T-cell (primary cell): ENCODE results near the gene OPA1. TPM values are rescaled to one million over a fixed set of nuclear protein-coding genes. Genes with fewer than 3 reads are reported as not detected.

Source experiments
- ATAC-seq, 4 experiments: fragments of 200-7000 bp in 3 of 4; fragments of 150-1000 bp in 1 of 4; cut with Tn5 transposase; replicated peaks in 1 of 4; 1 replicate in 3 of 4; 2 replicates in 1 of 4; pipeline ENCODE4 v1.10.0; 2021; ENCODE audit warnings: moderate library complexity in 3 of 4, mild to moderate bottlenecking in 2 of 4, moderate number of reproducible peaks in 1 of 4
- CTCF ChIA-PET, 2 donors: fragments of 300-600 bp; sonication (Branson Sonifier 250); formaldehyde crosslinking; loops; one replicate each; lab custom pipeline; 2022; ENCODE audit warnings: antibody characterized with exemption in 2 of 2; lab: Charles Lee
- POLR2A ChIA-PET, 2 donors: fragments of 300-600 bp; sonication (Branson Sonifier 250); formaldehyde crosslinking; loops; one replicate each; lab custom pipeline; 2022; ENCODE audit warnings: antibody characterized with exemption in 2 of 2; lab: Charles Lee
- DNase-seq, 35 experiments: peaks; one replicate each; pipeline versions ENCODE4 v3.0.0 to v3.0.0-alpha.2; 2013 to 2023
- H3K27ac ChIP-seq: one replicate; pipeline ENCODE4 v1.5.1; 2013; ENCODE audit warnings: low read length
- H3K27me3 ChIP-seq, 2 experiments: replicated peaks in 1 of 2; 1 replicate in 1 of 2; 2 replicates in 1 of 2; pipeline versions ENCODE4 v1.6.1 to v1.7.0; 2013; ENCODE audit warnings: low read length in 1 of 2, mixed read lengths in 1 of 2; ENCODE audit not compliant: control insufficient read depth in 2 of 2, insufficient read depth in 2 of 2; ENCODE audit errors: extremely low read depth in 1 of 2
- H3K36me3 ChIP-seq, 2 donors: 1 replicate in 1 of 2; 2 replicates in 1 of 2; pipeline versions ENCODE4 v1.6.1 to v1.7.0; 2013; ENCODE audit warnings: low read length in 1 of 2; ENCODE audit not compliant: control insufficient read depth in 2 of 2, insufficient read depth in 1 of 2; ENCODE audit errors: extremely low read depth in 1 of 2
- H3K4me1 ChIP-seq, 2 experiments: 1 replicate in 1 of 2; 2 replicates in 1 of 2; pipeline versions ENCODE4 v1.6.1 to v1.7.0; 2013; ENCODE audit warnings: low read length in 2 of 2, mixed read lengths in 1 of 2; ENCODE audit not compliant: insufficient read depth in 2 of 2, control insufficient read depth in 1 of 2; ENCODE audit errors: extremely low read depth in 1 of 2
- H3K4me3 ChIP-seq, 2 donors: 1 replicate in 1 of 2; 2 replicates in 1 of 2; pipeline versions ENCODE4 v1.5.1 to v1.7.0; 2013; ENCODE audit warnings: mild to moderate bottlenecking in 2 of 2, low read length in 1 of 2, moderate library complexity in 1 of 2; ENCODE audit not compliant: control insufficient read depth in 1 of 2; ENCODE audit errors: extremely low read depth in 1 of 2
- H3K9me3 ChIP-seq: 2 replicates; pipeline ENCODE4 v1.7.0; 2013
- H3K27ac Mint-ChIP-seq, 2 donors: one replicate each; pipeline ENCODE4 v1.8.0; 2020 to 2021; ENCODE audit warnings: mild to moderate bottlenecking in 2 of 2, mixed read lengths in 2 of 2
- H3K27me3 Mint-ChIP-seq, 2 donors: one replicate each; pipeline ENCODE4 v1.8.0; 2021 to 2022; ENCODE audit warnings: mixed read lengths in 2 of 2
- H3K36me3 Mint-ChIP-seq: one replicate; pipeline ENCODE4 v1.8.0; 2021; ENCODE audit warnings: mixed read lengths
- H3K4me1 Mint-ChIP-seq, 3 donors: one replicate each; pipeline ENCODE4 v1.8.0; 2020 to 2022; ENCODE audit warnings: mixed read lengths in 3 of 3, mild to moderate bottlenecking in 1 of 3
- H3K4me3 Mint-ChIP-seq, 3 donors: one replicate each; pipeline ENCODE4 v1.8.0; 2020 to 2022; ENCODE audit warnings: mild to moderate bottlenecking in 3 of 3, mixed read lengths in 3 of 3, moderate library complexity in 3 of 3
- H3K9me3 Mint-ChIP-seq, 3 donors: one replicate each; pipeline ENCODE4 v1.8.0; 2020 to 2022; ENCODE audit warnings: mixed read lengths in 3 of 3
- WGBS: methylation state at CpG from one replicate; pipeline ENCODE4 v1.1.5; 2013; ENCODE audit warnings: missing lambda C conversion rate; ENCODE audit not compliant: insufficient coverage; 5-methylcytosine and 5-hydroxymethylcytosine counted together
- total RNA-seq, 35 experiments: library from RNA in 6 of 35; stranded (reverse) in 6 of 35; fragments of 120-200 nt in 1 of 35; gene quantifications; one replicate each; pipeline versions ENCODE4 v1.2.1 to v1.2.4 and lab custom pipeline; 2013 to 2026

Gene OPA1
- total RNA-seq, 5 donors from 2014 or later (not counting 1 experiment from before 2014, with no cell fraction given): 40.5 to 56.1 (median 41.9) TPM

DNA sequence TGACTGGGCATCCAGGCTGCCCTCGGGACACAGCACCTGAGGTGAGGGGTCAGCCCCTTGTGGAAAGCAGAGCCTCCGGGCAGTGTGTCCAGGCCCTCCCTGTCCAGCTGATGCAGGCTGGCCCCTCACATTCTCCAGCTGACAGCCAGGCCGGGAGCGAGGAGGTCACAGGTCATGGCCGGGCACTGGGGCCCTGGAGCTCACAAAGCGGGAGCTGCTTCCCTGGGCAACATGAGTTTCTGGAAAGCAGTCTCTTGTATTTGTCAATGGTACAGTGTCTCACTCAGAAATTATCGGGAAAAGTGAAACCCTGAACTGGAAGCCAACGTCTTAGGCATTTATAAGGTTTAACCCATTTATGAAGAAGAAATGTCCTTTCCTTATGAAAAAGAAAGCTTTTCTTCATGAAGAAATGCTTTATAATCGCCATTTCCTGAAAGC, 118.5 kb downstream of the OPA1 start:
- Histone ChIP-seq H3K4me3 (no peak overlapping the region), H3K9me3 (no peaks in the 10 kb centered on the region), H3K27me3 (peaks cover 0 to 10% of the 10 kb centered on the region in 2 experiments), H3K4me1 (peaks cover 5% of the 10 kb centered on the region in 2 experiments), H3K27ac (no peak overlapping the region), H3K36me3 (no peaks in the 10 kb centered on the region)
- Mint-ChIP-seq H3K9me3 (peaks cover 7 to 15% (median 9%) of the 10 kb centered on the region in 3 donors), H3K27me3 (no peaks in the 10 kb centered on the region), H3K4me1 (peaks cover 2 to 11% (median 8%) of the 10 kb centered on the region in 3 donors), H3K36me3 (peaks cover 3% of the 10 kb centered on the region), H3K4me3 (no peak overlapping the region), H3K27ac (no peak overlapping the region)
- WGBS: 95% methylated on average over 6 of the region's 9 CpGs
- ChIA-PET CTCF (no interaction called here), POLR2A (no interaction called here)
- ATAC-seq (no peak), DNase-seq (no peak)

DNA sequence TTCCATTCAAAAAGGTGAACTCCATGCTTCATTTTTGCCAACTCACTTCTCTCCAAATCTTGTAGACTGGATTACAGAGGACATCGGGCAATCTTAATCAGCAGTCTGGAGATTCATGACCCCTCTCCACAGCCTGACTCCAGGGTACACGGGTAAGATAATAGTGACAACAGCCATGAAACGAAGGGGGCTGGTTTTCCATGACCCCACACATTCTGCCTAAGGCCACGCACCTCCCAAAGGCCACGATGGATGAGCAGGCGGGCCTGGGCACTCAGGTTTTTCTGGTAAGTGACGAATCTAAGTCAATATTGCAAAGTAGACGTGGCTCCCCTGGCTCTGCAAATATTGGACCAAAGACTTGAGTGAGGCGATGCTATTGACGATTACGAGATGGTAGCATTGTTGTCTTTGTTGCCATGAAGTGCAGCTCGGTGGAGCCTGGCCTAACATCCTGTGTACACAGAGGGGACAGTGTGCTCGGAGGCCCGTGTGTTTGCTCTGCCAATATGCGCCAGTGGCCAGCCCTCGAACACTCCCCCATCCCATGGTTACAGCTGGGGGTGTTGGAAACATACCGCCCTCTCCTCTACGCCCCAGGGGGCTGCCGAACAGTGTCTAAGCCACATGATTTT, 119.1 kb downstream of the OPA1 start:
- ATAC-seq (no peak), DNase-seq (no peak)
- Mint-ChIP-seq H3K4me1 (peaks cover 8 to 15% (median 8%) of the 10 kb centered on the region in 3 donors), H3K9me3 (peaks cover 7 to 15% (median 9%) of the 10 kb centered on the region in 3 donors), H3K4me3 (no peak overlapping the region), H3K27me3 (no peaks in the 10 kb centered on the region), H3K27ac (no peak overlapping the region), H3K36me3 (peaks cover 3% of the 10 kb centered on the region)
- H3K36me3 ChIP-seq: no peaks in the 10 kb centered on the region
- H3K27ac ChIP-seq: no peak overlapping the region
- WGBS: 92% methylated on average over 13 of the region's 19 CpGs
- peaks cover 0 to 10% of the 10 kb centered on the region in 2 experiments for H3K27me3 ChIP-seq
- H3K4me3 ChIP-seq: no peak overlapping the region
- POLR2A ChIA-PET: no interaction called here
- H3K4me1 ChIP-seq: peaks cover 6 to 9% of the 10 kb centered on the region in 2 experiments
- no peaks in the 10 kb centered on the region for H3K9me3 ChIP-seq
- CTCF ChIA-PET: no interaction called here

GRCh38 chr3:193712938-193713337, 119.9 kb downstream of the OPA1 start:
- Histone ChIP-seq H3K4me3 (no peak overlapping the region), H3K9me3 (no peaks in the 10 kb centered on the region), H3K27me3 (peaks cover 0 to 10% of the 10 kb centered on the region in 2 experiments), H3K27ac (no peak overlapping the region), H3K4me1 (peaks cover 6 to 9% of the 10 kb centered on the region in 2 experiments), H3K36me3 (no peaks in the 10 kb centered on the region)
- peaks cover 8 to 16% (median 9%) of the 10 kb centered on the region in 3 donors for H3K4me1 Mint-ChIP-seq
- ATAC-seq: no peak
- 84% methylated on average over 5 of the region's 5 CpGs for WGBS
- POLR2A ChIA-PET: no interaction called here
- no peaks in the 10 kb centered on the region for H3K27me3 Mint-ChIP-seq
- CTCF ChIA-PET: no interaction called here
- H3K27ac Mint-ChIP-seq: no peak overlapping the region
- H3K4me3 Mint-ChIP-seq: no peak overlapping the region
- H3K36me3 Mint-ChIP-seq: peaks cover 3% of the 10 kb centered on the region
- peaks cover 7 to 15% (median 9%) of the 10 kb centered on the region in 3 donors for H3K9me3 Mint-ChIP-seq
- no peak for DNase-seq

- WGBS: 50% methylated on average over 2 of the region's 4 CpGs
- Histone ChIP-seq H3K36me3 (no peaks in the 10 kb centered on the region), H3K9me3 (no peaks in the 10 kb centered on the region), H3K27me3 (peaks cover 0 to 10% of the 10 kb centered on the region in 2 experiments), H3K27ac (no peak overlapping the region), H3K4me3 (no peak overlapping the region), H3K4me1 (peaks cover 6 to 9% of the 10 kb centered on the region in 2 experiments)
- Mint-ChIP-seq H3K36me3 (peaks cover 3% of the 10 kb centered on the region), H3K27me3 (no peaks in the 10 kb centered on the region), H3K4me3 (no peak overlapping the region), H3K9me3 (peaks cover 7 to 15% (median 9%) of the 10 kb centered on the region in 3 donors), H3K27ac (no peak overlapping the region), H3K4me1 (peaks cover 8 to 16% (median 9%) of the 10 kb centered on the region in 3 donors)
- CTCF ChIA-PET: no interaction called here
- no peak for ATAC-seq
- POLR2A ChIA-PET: no interaction called here
- DNase-seq: no peak
Measured at GRCh38 chr3:193714523-193715137, 121.6 kb downstream of the OPA1 start.

GRCh38 chr3:193716150-193716549, 123.1 kb downstream of the OPA1 start:
- 40% methylated on average over 1 of the region's 4 CpGs for WGBS
- Mint-ChIP-seq H3K36me3 (peaks cover 3% of the 10 kb centered on the region), H3K9me3 (peaks cover 7 to 15% (median 9%) of the 10 kb centered on the region in 3 donors), H3K4me3 (no peak overlapping the region), H3K27ac (no peak overlapping the region), H3K27me3 (no peaks in the 10 kb centered on the region), H3K4me1 (peaks cover 8 to 16% (median 9%) of the 10 kb centered on the region in 3 donors)
- no peak for DNase-seq
- ATAC-seq: no peak
- H3K4me3 ChIP-seq: no peak overlapping the region
- ChIA-PET CTCF (interaction anchor here in 1 of 2 donors (0.6 kb wide), 1 partner anchor 22 kb away, joined by 4 read pairs; no protein-coding TSS in a partner anchor), POLR2A (interaction anchor here in 1 of 2 donors (0.7 kb wide), 1 partner anchor 74 kb away, joined by 4 read pairs; no protein-coding TSS in a partner anchor)
- no peaks in the 10 kb centered on the region for H3K36me3 ChIP-seq
- H3K9me3 ChIP-seq: no peaks in the 10 kb centered on the region
- H3K27ac ChIP-seq: no peak overlapping the region
- H3K27me3 ChIP-seq: peaks cover 0 to 6% of the 10 kb centered on the region in 2 experiments
- peaks cover 6 to 9% of the 10 kb centered on the region in 2 experiments for H3K4me1 ChIP-seq

GRCh38 chr3:193719735-193720134, 126.7 kb downstream of the OPA1 start:
- H3K4me3 Mint-ChIP-seq: no peak overlapping the region
- no peak for ATAC-seq
- Histone ChIP-seq H3K27me3 (peaks cover 0 to 5% of the 10 kb centered on the region in 2 experiments), H3K27ac (no peak overlapping the region), H3K4me1 (peaks cover 6 to 9% of the 10 kb centered on the region in 2 experiments), H3K36me3 (no peaks in the 10 kb centered on the region), H3K4me3 (no peak overlapping the region), H3K9me3 (no peaks in the 10 kb centered on the region)
- H3K4me1 Mint-ChIP-seq: peaks cover 8 to 16% (median 9%) of the 10 kb centered on the region in 3 donors
- no peak overlapping the region for H3K27ac Mint-ChIP-seq
- ChIA-PET POLR2A (no interaction called here), CTCF (no interaction called here)
- no peak for DNase-seq
- H3K36me3 Mint-ChIP-seq: peaks cover 3% of the 10 kb centered on the region
- peaks cover 0 to 7% (median 3%) of the 10 kb centered on the region in 3 donors for H3K9me3 Mint-ChIP-seq
- WGBS: 100% methylated on average over 1 of the region's 7 CpGs
- H3K27me3 Mint-ChIP-seq: peaks cover 3 to 9% of the 10 kb centered on the region in 2 donors
